Measurements from ENCODE around the gene APBB2.

Gene APBB2

DNA sequence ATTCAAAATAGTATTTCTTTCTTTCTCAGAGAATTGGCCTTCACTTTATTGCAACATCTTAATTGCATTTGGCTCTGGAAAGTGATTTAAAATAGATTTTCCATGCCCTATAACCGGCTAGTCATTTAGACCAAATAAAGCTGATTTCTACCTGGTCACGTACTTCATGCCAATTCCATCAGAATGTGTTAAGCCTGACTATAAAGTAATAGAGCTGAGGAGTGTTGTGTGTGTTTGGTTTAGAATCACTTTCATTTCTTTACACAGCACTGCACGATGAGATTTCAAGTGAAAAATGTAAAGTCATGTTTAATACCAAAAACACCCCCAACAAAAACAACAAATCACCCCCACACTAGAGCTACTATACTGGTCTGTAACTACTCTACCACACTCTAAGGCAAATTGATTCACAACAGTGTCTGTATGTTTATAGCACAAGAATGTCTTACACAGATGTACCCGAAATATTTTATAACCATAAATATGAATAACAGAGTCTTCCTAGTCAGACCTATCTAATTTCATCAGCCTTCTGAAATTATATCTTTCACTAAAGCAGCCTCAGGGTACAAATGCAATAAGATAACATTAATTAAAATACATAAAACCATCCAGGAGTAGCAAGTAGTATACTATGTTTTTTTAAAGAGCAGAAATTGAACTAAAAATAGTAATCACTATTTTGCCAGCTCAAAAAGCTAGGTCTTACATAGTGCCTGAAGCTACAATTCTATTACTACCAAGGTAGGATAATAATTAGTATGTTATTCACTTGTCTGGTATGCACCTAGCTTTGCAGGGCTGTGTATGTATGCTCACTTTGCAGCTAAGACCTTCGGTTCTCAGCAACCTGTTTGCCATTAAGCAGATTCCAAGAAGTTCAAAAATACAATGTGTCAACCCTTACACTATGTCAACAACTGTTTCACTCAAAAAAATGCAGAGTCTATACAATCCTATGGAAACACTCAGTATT lies 28.4 kb downstream of the APBB2 start:
- DNase-seq: no peak

DNA sequence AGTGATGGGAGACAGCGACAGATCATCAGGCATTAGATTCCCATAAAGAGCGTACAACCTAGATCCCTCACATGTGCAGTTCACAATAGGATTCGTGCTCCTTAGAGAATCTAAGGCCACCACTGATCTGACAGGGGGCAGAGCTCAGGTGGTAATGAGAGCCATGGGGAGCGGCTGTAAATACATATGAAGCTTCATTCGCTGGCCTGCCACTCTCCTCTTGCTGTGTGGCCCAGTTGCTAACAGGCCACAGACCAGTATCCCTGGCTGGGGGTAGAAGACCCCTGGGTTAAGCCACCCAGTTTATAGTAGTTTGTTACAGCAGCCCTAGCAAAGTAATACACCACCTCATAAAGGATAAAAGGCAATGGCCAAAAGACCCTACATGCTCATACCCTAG lies 30.3 kb downstream of the APBB2 start:
- no peak for DNase-seq

DNA sequence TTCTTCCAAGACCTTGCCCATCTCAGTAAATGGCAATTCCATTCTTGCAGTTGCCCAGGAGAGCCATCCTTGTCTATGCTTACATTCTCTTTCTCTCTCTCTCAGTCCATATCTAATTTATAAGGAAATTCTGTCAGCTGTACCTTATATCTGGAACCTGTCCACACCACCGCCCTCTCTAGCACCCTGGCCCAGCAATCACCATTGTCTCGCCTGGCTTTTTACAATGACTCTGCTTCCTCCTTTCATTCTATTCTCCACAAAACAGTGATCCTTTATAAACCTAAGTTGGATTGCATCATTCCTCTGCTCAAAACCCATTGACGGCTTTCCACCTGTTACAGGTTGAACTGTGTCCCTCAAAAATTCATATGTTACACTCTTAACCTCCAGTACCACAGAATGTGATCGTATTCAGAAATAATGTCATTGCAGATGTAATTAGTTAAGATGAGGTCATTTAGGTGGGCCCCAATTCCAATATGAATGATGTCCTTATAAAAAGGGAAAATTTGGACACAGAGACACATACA lies 31.3 kb downstream of the APBB2 start:
- no peak for DNase-seq

DNA sequence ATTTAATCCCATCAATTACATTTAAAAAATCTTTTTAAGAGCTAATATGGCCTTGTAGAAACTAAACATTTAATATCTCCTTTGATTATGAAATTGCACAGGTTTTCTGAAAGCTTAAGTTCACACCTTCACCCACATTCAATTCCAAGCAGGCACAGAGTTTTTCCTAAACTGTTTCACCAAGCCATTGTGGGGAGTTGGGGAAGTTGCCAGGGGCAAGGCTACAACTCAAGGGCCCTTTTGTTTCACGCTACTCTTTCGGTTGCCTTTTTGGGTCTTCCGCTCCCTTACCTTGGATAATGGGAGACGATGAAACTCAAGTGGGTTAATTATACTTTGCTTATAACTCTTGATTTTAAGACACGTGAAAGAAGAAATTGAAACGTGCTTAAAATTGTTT lies 33.3 kb downstream of the APBB2 start:
- no peak for DNase-seq

DNA sequence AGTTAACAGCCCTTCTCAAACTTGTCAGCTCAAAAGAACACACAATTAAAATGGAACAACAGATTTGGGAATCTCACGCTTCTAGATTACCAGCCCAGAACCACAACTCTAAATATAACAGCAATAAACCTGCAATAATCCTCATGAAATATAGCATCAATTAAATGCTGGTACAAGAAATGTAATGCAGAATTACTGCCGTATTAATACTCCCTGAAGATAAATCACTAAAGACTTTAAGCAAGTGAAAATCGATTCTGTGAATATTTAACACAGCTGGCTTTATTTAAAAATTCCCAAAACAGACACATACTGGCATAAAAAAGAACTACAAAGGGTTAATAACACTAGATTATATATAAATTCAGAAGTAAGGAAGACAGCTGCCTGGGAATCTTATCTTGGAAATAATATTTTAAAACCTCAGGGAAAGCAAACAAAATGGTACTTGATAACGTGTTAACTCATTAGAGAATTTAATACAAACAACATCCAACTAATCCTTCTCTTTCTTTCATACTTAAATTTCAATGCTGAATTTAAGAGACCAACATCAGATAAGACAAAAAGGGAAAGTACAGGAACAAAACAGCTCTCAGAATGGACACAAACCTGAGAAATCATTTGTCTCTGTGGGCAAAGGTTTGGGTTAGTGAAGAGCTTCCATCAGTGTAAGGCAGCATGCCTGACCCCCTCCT lies 34.7 kb downstream of the APBB2 start:
- no peak for DNase-seq

DNA sequence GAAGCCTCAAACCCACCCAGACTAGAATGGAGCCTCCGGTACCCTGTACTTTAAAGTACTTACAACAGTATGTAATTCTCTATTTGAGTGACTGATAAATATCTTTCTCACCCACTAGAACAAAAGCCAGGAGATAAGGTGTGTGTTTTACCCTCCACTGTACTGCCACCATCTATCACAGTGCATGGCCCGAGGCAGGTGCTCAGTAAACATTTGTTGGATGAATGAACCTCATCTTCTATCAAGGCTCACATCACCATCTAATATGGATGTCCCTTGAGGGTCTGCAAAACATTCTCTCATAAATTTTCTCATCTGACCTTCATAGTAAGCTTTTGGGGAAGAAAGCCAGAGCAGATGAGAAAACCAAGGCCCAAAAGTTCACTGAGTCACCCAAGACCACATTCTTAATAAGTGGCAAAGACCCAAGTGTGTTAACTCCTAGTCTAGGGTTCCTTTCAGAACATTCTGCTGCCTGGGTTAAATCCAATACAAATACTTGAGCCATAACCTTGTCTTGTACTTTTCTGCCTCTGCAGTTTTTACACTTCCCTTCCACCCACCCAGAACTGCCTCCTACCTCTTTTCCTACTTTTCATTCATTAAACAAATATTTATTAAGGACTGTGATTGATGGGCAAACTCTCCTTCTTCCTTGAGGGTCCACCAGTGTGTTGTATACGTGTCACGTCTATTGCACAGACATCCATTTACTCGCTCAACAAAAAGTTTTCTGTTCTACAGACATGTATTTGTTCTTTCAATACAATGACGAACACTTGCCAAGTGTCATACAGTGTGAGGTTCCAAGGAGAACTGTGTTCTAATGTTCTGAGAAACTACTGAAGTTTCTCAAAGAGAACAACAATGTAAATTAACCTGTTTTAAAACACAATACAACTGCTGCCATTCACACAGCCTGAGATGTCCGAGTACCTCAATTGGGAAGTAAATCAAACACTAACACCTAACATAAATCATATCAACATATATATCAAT lies 35.7 kb downstream of the APBB2 start:
- DNase-seq: no peak

DNA sequence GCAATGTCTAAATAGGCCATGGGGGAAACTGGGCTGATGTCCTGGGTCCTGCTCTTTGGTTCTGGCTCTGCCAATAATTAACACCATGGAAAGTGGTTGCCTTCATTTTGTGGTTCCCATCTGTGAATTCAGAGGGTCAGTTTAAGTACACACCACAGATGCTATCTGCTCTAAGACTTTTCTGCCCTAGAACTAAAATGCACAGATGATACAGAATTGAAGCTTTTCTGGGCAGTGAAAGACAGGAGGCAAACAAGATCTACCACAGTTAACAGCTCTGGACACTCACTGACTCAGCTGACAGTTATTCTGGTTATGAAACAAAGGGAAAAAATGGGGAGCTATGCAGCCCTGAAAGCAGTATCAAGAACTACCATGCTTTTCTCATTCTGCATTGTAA lies 37.3 kb downstream of the APBB2 start:
- DNase-seq: no peak

DNA sequence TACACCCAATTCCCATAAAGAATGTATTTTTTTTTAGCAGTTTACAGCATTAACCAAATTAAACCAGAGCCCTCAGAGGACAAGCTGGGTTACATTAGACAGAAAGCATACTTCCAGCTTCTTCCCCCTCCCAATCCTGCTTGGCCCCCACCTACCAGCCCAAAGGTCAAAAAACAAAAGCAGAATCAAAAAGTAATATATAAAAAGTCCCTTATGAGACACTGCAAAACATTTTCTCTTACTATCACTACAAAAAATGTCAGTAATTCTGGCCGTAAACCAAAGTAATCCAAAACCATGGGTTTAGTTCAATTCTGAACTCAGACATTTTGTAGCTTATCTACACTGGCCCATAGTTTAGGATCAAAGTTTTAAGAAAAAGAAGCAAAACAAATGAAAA lies 38.0 kb downstream of the APBB2 start:
- no peak for DNase-seq

DNA sequence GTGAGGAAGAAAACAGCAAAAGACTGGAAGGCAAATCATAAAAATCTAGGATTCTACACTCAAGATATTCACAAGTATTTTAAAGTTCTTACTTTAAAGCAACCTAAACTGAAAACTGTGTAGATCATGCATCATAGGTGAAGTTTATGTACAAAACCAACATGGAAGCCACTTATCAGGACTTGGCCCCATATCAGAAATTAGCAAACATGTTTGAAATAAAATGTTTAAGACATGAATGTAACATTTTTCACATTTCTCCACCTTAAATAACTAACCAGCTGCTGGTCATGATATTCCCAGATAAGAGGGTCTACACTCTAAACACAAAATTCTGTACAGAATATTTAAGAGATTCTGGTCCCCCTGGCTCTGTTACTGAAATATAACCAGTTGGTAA lies 38.5 kb downstream of the APBB2 start:
- no peak for DNase-seq

DNA sequence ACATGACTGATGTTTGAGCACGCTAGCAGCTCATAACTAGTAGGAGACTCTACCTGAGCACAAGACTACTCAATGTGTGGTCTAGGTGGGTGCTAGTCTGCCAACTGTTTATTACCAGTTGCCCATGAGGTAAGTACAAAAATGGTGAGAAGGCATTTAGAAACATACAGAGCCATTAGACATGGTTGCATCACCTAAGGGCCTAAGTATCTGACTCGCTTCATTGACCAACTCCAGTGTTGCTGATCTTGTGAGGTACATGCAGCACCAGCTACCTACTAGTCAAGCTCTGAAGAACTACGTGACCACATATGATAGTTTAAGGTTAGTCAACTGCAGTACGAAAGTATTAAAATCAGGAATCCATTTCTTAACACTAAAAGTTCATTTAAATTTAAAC lies 39.9 kb downstream of the APBB2 start:
- DNase-seq: no peak

DNA sequence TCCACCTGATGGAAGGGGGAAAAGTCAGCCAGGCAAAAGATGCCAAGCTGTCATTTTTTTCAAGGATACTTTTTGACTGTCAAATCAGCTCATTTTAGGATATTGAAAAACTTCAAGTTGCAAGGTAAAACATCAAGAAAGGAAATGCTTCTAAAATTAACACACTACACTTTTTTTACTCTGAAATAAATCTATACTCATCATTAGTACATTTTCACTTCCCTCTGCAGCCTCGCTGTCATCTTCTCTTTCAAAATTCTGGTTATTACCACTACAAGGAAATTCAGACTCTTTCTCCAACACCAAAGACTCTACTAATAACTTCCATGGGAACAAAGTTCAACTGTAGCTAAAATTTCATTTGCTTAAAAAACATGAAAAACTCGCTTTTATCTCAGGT lies 41.6 kb downstream of the APBB2 start:
- DNase-seq: no peak

DNA sequence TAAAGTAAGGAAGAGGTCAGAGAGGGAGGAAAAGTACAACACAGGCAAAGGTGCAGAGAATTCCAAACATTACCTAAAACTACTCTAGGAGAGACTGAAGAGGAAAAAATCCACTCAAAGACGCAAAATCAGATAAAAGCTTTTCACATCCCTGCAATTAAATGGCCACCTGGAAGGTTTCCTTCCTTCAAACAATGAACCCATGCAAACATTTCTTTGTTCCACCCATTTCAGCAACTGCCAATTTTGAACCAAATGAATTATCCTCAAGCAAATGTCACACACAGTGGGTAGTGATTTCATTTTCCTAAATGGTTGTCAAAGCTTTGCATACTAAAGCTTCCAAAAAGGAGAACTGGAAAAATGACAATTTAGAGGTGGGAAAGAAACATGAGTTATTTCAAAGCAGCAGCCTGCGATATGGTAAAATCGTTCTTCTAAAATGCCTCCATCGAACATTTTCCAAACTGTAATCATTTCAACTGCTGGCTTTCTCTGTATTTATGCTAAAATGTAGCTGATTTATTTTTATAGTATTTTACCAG lies 45.0 kb downstream of the APBB2 start:
- DNase-seq: no peak

DNA sequence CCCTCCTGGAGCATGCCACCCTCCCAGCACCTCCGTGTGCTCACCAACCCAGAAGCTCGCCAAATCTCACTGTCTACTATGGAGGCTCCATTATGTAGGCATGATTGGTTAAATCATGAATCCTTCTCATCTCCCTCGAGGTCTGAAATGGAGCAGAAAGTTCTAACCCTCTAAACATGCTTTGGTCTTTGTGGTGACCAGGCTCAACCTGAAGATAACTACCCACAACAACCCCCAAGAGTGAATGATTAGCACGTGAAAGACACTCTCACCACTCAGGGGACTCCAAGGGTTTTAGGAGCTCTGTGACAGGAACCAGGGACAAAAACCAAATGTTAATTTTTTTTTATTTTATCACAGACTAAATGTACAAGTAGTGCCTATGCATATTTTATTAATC lies 47.2 kb downstream of the APBB2 start:
- DNase-seq: no peak

DNA sequence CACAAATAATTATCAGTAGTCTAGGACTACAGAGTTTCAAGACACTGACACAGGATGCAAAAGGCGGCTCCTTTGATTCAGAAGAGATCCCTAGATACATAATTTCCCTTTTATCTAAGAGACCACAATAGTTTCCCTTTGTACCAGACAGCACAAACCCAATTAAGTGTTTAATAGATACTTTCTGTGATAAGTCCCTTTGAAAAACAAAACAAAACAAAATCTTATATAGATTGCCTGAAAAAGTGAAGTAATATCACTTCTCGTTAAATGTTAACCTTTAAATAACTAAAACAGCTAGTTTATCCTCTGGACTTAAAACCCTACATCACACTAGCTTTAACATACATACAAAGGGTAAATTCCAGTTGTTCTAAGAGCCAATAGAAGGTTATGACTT lies 49.9 kb downstream of the APBB2 start:
- no peak for DNase-seq

DNA sequence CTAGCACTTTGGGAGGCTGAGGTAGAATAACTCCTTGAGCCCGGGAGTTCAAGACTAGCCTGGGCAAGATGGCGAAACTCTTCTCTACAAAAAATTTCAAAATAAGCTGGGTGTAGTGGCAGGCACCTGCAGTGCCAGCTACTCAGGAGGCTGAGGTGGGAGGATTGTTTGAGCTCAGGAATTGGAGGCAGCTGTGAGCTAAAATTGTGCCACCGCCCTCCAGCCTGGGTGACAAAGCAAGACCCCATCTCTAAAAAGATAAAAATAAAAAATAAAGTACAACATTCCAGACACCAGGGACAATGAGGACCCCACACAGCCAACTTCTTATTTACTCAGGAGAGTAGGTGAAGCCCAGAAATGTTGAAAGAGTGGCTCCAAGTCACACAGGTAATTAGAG lies 53.0 kb downstream of the APBB2 start:
- no peak for DNase-seq

DNA sequence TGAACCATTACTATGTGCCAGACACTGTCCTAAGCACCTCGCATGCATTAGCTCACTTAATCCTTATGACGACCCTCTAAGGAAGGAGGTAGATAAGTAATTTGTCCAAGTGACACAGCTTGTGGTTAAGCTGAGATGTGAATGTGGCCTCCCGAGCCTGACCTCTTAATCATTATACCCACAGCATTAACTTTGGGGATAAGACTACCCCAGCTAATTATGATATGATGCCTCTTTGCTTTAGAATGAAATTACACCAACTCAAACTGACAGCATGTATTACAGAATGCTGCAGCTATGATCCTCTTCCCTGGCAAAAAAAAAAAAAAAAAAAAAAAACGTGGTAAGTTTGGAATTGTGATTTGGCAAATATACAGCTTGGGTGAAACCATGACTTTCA lies 53.5 kb downstream of the APBB2 start:
- no peak for DNase-seq

DNA sequence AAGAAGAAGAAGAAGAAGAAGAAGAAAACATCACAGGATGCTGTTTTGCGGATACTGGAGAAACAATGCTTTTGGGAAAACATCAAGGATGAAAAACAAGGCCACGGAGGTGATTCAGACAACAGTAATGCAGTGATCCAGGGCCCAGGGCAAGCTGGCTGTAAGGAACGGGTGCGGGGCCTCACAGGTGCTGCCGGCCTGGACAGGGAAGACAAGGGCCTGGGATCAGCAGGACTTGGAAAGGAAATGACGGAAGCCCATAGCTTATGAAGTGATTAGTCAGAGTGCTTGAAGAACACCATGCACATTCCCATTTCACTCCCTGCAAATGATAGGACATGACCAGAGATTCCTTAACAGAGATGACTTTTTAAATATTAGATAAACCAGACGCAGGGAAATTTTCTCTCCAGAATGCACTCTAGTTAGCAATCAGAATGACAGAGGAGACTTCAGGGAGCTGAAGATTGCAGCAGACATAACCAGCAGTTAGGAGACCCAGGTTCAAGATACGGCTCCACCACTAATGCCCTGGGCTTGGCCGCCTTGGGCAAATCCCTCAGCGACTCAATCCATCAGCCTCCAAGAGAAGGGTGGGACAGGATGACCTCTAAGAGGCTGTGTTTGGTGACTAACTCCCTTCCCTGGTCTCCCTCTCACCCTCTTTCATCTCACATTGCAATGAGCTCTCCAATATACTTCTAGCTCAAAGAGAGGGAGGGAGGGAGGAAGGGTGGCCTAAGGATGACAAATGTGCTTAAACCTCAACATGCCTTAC lies 54.1 kb downstream of the APBB2 start:
- no peak for DNase-seq

DNA sequence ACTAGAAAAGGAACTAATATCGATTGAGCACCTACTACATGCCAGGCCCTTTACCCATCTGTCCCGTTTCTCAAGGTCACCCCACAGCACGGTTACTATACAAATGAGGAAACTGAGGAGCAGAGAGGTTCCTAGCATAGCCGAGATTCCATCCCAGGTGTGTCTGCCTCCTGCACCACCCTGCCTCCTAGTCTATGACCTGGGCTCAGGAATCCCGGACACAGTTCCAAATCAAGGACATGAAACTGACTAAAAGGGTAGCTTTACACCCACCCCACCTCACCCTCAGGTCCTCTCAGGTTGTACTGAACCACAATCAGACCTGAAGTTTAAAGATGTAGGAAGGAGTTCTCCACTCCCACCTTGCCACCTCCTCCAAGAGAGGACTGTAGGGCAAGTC lies 55.6 kb downstream of the APBB2 start:
- DNase-seq: no peak

DNA sequence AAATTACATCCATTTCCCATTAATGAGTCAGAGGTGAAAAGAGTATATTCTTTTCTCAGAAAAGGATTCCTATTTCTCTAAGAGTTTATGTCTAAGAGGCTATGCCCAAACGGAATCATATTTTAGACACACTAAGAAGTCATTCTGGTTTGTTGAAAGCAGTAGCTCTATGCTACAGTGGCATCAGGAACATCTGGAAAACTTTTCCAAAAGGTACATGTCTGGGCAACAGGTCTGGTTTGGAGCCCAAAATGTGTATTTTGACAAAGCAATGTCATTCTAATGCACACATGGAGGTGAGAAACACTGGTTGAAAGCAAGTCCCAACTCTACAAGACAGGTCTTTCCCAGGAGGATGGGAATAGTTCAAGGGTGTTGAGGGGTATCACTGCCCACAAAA lies 56.1 kb downstream of the APBB2 start:
- DNase-seq: no peak

DNA sequence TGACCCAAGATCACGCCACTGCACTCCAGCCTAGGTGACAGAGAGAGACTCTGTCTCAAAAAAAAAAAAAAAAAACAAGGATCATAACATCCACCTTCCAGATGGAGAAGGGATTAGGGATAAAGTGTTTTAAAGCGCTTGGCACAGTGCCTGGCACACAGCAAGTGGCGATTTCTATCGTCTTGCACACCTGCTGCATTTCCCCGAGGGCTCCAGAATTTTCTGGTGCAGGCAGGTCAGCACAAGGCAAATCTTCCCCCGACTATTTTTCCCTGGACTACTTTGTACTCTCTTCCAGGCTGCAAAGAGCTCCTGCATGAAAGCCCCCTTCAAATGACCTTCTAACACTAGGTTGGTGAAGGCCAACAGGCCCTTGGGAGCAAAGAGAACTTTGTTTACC lies 57.3 kb downstream of the APBB2 start:
- DNase-seq: no peak

DNA sequence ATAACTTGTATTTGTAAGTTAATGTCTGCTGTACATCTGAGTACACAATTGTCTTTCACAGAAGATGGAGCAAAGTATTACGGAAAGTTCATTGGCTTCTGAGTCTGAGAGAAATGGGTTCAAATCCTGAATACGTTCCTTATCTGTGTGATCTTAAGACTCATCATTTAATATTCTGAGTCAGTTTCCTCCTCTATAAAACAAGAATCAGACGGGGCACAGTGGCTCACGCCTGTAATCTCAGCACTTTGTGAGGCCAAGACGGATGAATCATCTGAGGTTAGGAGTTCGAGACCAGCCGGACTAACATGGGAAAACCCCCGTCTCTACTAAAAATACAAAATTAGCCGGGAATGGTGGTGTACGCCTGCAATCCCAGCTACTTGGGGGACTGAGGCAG lies 57.8 kb downstream of the APBB2 start:
- DNase-seq: no peak

Data from CD4-positive, alpha-beta T cell treated with Interferon alpha-2 for 1 hour (primary cell).